Subcutaneous adipose tissue (tissue), 4 donors: ENCODE results near the gene CLEC1B. TPM values are rescaled to one million over a fixed set of nuclear protein-coding genes. Genes with fewer than 3 reads are reported as not detected.

Source experiments
- CTCF ChIP-seq: fragments of 450-650 bp; IDR thresholded peaks from one replicate; pipeline ENCODE4 v1.5.1; 2016; ENCODE audit warnings: low read depth, mild to moderate bottlenecking, control low read depth, antibody characterized with exemption, moderate library complexity
- total RNA-seq, 4 donors: library from RNA; depleted of rRNA; stranded (reverse); fragments of >200 nt; gene quantifications; one replicate each; pipeline ENCODE4 v1.1.0, GENCODE V29; 2016

Gene CLEC1B
- total RNA-seq, 4 donors from 2014 or later: not detected

GRCh38 chr12:9973949-9974348 lies 25.0 kb downstream of the CLEC1B start:
- TF ChIP-seq CTCF: no peak

- TF ChIP-seq CTCF: no peak
Observed at GRCh38 chr12:9971181-9971580, 27.7 kb downstream of the CLEC1B start, which contains the start of gene CLEC12A. CLEC12A (plus strand) TSS chr12:9971409; CDS start chr12:9971597, 188 bp downstream.

- TF ChIP-seq CTCF: no peak
Observed at GRCh38 chr12:9969673-9970072, 29.2 kb downstream of the CLEC1B start.

- no peak for TF ChIP-seq CTCF
Observed at GRCh38 chr12:9961901-9962300, 37.0 kb downstream of the CLEC1B start.

- no peak for TF ChIP-seq CTCF
Observed at GRCh38 chr12:9961106-9961505, 37.8 kb downstream of the CLEC1B start.

GRCh38 chr12:9960590-9960989 lies 38.3 kb downstream of the CLEC1B start:
- TF ChIP-seq CTCF: no peak

GRCh38 chr12:9957834-9958233 lies 41.1 kb downstream of the CLEC1B start:
- TF ChIP-seq CTCF: no peak
